Subcutaneous abdominal adipose tissue (tissue), 5 donors: ENCODE data around the gene FANCI.
A peak's percentile ranks its signal among the peaks of the same experiment; 100 is the strongest.

Experiments used
- H3K27ac ChIP-seq: one replicate; pipeline ENCODE4 v1.7.0; 2013; ENCODE audit warnings: low read depth, mild to moderate bottlenecking, inconsistent platforms, low read length, moderate library complexity
- H3K27me3 ChIP-seq, 5 donors: one replicate each; pipeline ENCODE4 v1.7.0; 2013; ENCODE audit warnings: low read length in 5 of 5, inconsistent platforms in 1 of 5; ENCODE audit not compliant: control insufficient read depth in 5 of 5, insufficient read depth in 4 of 5
- H3K36me3 ChIP-seq, 5 donors: one replicate each; pipeline ENCODE4 v1.7.0; 2013; ENCODE audit warnings: low read length in 5 of 5; ENCODE audit not compliant: control insufficient read depth in 5 of 5, insufficient read depth in 5 of 5
- H3K4me1 ChIP-seq, 5 donors: one replicate each; pipeline ENCODE4 v1.7.0; 2013; ENCODE audit warnings: low read length in 5 of 5, mild to moderate bottlenecking in 3 of 5, moderate library complexity in 1 of 5; ENCODE audit not compliant: control insufficient read depth in 5 of 5, insufficient read depth in 5 of 5
- H3K4me3 ChIP-seq, 5 donors: one replicate each; pipeline ENCODE4 v1.7.0; 2013; ENCODE audit warnings: low read length in 5 of 5, low read depth in 1 of 5
- H3K9ac ChIP-seq, 5 donors: one replicate each; pipeline ENCODE4 v1.7.0; 2013; ENCODE audit warnings: low read length in 5 of 5, mild to moderate bottlenecking in 4 of 5, moderate library complexity in 3 of 5
- H3K9me3 ChIP-seq, 5 donors: one replicate each; pipeline ENCODE4 v1.7.0; 2013; ENCODE audit warnings: low read length in 5 of 5; ENCODE audit not compliant: control insufficient read depth in 5 of 5
- donor health status: healthy.
- donor health status: healthy.
- donor health status: healthy.
- donor health status: healthy.
- donor health status: healthy.

The FANCI gene

GRCh38 chr15:89316504-89316903, 72.7 kb downstream of the FANCI start:
- Histone ChIP-seq H3K9me3 (no peaks in the 10 kb centered on the region), H3K4me1 (peaks cover 0 to 11% (median 1%) of the 10 kb centered on the region in 5 donors), H3K27ac (no peak overlapping the region), H3K4me3 (no peak overlapping the region), H3K27me3 (no peaks in the 10 kb centered on the region), H3K36me3 (peaks cover 34 to 67% (median 64%) of the 10 kb centered on the region in 5 donors), H3K9ac (no peak overlapping the region)

- H3K27ac ChIP-seq = no peak overlapping the region
- H3K4me3 ChIP-seq = no peak overlapping the region
- no peaks in the 10 kb centered on the region for H3K27me3 ChIP-seq
- peaks cover 34 to 75% (median 72%) of the 10 kb centered on the region in 5 donors for H3K36me3 ChIP-seq
- H3K9ac ChIP-seq = no peak overlapping the region
- peaks cover 0 to 11% (median 5%) of the 10 kb centered on the region in 5 donors for H3K4me1 ChIP-seq
- H3K9me3 ChIP-seq = no peaks in the 10 kb centered on the region
Measured at GRCh38 chr15:89317186-89317720, 73.5 kb downstream of the FANCI start.

GRCh38 chr15:89319678-89320077, 75.9 kb downstream of the FANCI start:
- Histone ChIP-seq H3K4me1 (peaks cover 0 to 11% (median 5%) of the 10 kb centered on the region in 5 donors), H3K9ac (no peak overlapping the region), H3K9me3 (no peaks in the 10 kb centered on the region), H3K27me3 (no peaks in the 10 kb centered on the region), H3K27ac (no peak overlapping the region), H3K36me3 (peaks cover 35 to 99% (median 96%) of the 10 kb centered on the region in 5 donors), H3K4me3 (no peak overlapping the region)

GRCh38 chr15:89320200-89320599, 76.4 kb downstream of the FANCI start:
- no peak overlapping the region for H3K9ac ChIP-seq
- H3K27me3 ChIP-seq = no peaks in the 10 kb centered on the region
- peaks cover 0 to 10% (median 5%) of the 10 kb centered on the region in 5 donors for H3K4me1 ChIP-seq
- H3K9me3 ChIP-seq = no peaks in the 10 kb centered on the region
- H3K27ac ChIP-seq = no peak overlapping the region
- no peak overlapping the region for H3K4me3 ChIP-seq
- peaks cover 37 to 100% (median 97%) of the 10 kb centered on the region in 5 donors for H3K36me3 ChIP-seq

- no peak overlapping the region for H3K4me3 ChIP-seq
- H3K9me3 ChIP-seq = no peaks in the 10 kb centered on the region
- peaks cover 24 to 100% (median 98%) of the 10 kb centered on the region in 5 donors for H3K36me3 ChIP-seq
- H3K27ac ChIP-seq = no peak overlapping the region
- H3K9ac ChIP-seq = no peak overlapping the region
- H3K4me1 ChIP-seq = peaks cover 0 to 10% (median 5%) of the 10 kb centered on the region in 5 donors
- H3K27me3 ChIP-seq = no peaks in the 10 kb centered on the region
Measured at GRCh38 chr15:89321521-89322410, 78.0 kb downstream of the FANCI start.

- Histone ChIP-seq H3K9me3 (no peaks in the 10 kb centered on the region), H3K27ac (no peak overlapping the region), H3K4me1 (peaks cover 0 to 10% (median 5%) of the 10 kb centered on the region in 5 donors), H3K9ac (no peak overlapping the region), H3K36me3 (peaks cover 15 to 100% (median 97%) of the 10 kb centered on the region in 5 donors), H3K4me3 (no peak overlapping the region), H3K27me3 (no peaks in the 10 kb centered on the region)
Measured at GRCh38 chr15:89322822-89323221, 79.0 kb downstream of the FANCI start.

- Histone ChIP-seq H3K36me3 (peaks cover 12 to 100% (median 99%) of the 10 kb centered on the region in 5 donors), H3K9ac (no peak overlapping the region), H3K4me1 (peaks cover 2 to 17% (median 9%) of the 10 kb centered on the region in 5 donors), H3K4me3 (no peak overlapping the region), H3K9me3 (no peaks in the 10 kb centered on the region), H3K27me3 (no peaks in the 10 kb centered on the region), H3K27ac (no peak overlapping the region)
Measured at GRCh38 chr15:89323825-89324224, 80.0 kb downstream of the FANCI start.

GRCh38 chr15:89325039-89325803, 81.4 kb downstream of the FANCI start:
- Histone ChIP-seq H3K4me3 (no peak overlapping the region), H3K27me3 (no peaks in the 10 kb centered on the region), H3K9ac (peak overlapping the region in 1 of 5 donors; percentile 26), H3K9me3 (no peaks in the 10 kb centered on the region), H3K36me3 (peaks cover 9 to 100% (median 99%) of the 10 kb centered on the region in 5 donors), H3K4me1 (peaks cover 4 to 31% (median 23%) of the 10 kb centered on the region in 5 donors), H3K27ac (no peak overlapping the region)

- Histone ChIP-seq H3K36me3 (peaks cover 6 to 100% (median 99%) of the 10 kb centered on the region in 5 donors), H3K27ac (no peak overlapping the region), H3K4me1 (peaks cover 4 to 40% (median 34%) of the 10 kb centered on the region in 5 donors), H3K27me3 (no peaks in the 10 kb centered on the region), H3K9me3 (no peaks in the 10 kb centered on the region), H3K9ac (no peak overlapping the region), H3K4me3 (no peak overlapping the region)
Measured at GRCh38 chr15:89326316-89326715, 82.5 kb downstream of the FANCI start.
